ENCODE results near the gene ZNF831.

Gene ZNF831

GRCh38 chr20:59194023-59194935, 30.7 kb downstream of the ZNF831 start:
- DNase-seq (ENCODE audit: insufficient read length, low spot score) (no peak), FAIRE-seq (no peak)
- TF ChIP-seq POLR2A (IDR thresholded peaks at IDR 0.05; ENCODE audit: low read depth, low read length) (no peak), PAX5 (IDR thresholded peaks at IDR 0.05; ENCODE audit: insufficient read depth, low read length, severe bottlenecking) (no peak), TAF1 (IDR thresholded peaks at IDR 0.05; ENCODE audit: low read depth, low read length) (no peak), POU2F2 (IDR thresholded peaks at IDR 0.05; ENCODE audit: low read depth, low read length) (no peak), POLR2AphosphoS5 (IDR thresholded peaks at IDR 0.05; ENCODE audit: low read depth, low read length) (no peak), SPI1 (IDR thresholded peaks at IDR 0.05; ENCODE audit: low read depth, low read length) (no peak)

GRCh38 chr20:59195316-59195993, 31.8 kb downstream of the ZNF831 start:
- TF ChIP-seq PAX5 (IDR thresholded peaks at IDR 0.05; ENCODE audit: insufficient read depth, low read length, severe bottlenecking) (no peak), TAF1 (IDR thresholded peaks at IDR 0.05; ENCODE audit: low read depth, low read length) (no peak), POU2F2 (IDR thresholded peaks at IDR 0.05; ENCODE audit: low read depth, low read length) (no peak), POLR2AphosphoS5 (IDR thresholded peaks at IDR 0.05; ENCODE audit: low read depth, low read length) (no peak), POLR2A (IDR thresholded peaks at IDR 0.05; ENCODE audit: low read depth, low read length) (no peak), SPI1 (IDR thresholded peaks at IDR 0.05; ENCODE audit: low read depth, low read length) (no peak)
- FAIRE-seq (no peak), DNase-seq (ENCODE audit: insufficient read length, low spot score) (no peak)

GRCh38 chr20:59204165-59204894, 40.7 kb downstream of the ZNF831 start:
- no peak for DNase-seq (ENCODE audit: insufficient read length, low spot score)
- TF ChIP-seq POU2F2 (IDR thresholded peaks at IDR 0.05; ENCODE audit: low read depth, low read length) (no peak), TAF1 (IDR thresholded peaks at IDR 0.05; ENCODE audit: low read depth, low read length) (no peak)
- FAIRE-seq, result no peak

GRCh38 chr20:59205044-59205443, 41.4 kb downstream of the ZNF831 start:
- DNase-seq (ENCODE audit: insufficient read length, low spot score) (no peak), FAIRE-seq (no peak)
- no peak for TF ChIP-seq POU2F2 (IDR thresholded peaks at IDR 0.05; ENCODE audit: low read depth, low read length)
- no peak for TF ChIP-seq TAF1 (IDR thresholded peaks at IDR 0.05; ENCODE audit: low read depth, low read length)
- no peak for TF ChIP-seq PAX5 (IDR thresholded peaks at IDR 0.05; ENCODE audit: insufficient read depth, low read length, severe bottlenecking)
- TF ChIP-seq SPI1 (IDR thresholded peaks at IDR 0.05; ENCODE audit: low read depth, low read length), result no peak
- no peak for TF ChIP-seq POLR2AphosphoS5 (IDR thresholded peaks at IDR 0.05; ENCODE audit: low read depth, low read length)
- TF ChIP-seq POLR2A (IDR thresholded peaks at IDR 0.05; ENCODE audit: low read depth, low read length), result no peak

- no peak for FAIRE-seq
- DNase-seq (ENCODE audit: insufficient read length, low spot score), result no peak
- TF ChIP-seq TAF1 (IDR thresholded peaks at IDR 0.05; ENCODE audit: low read depth, low read length) (no peak), POLR2AphosphoS5 (IDR thresholded peaks at IDR 0.05; ENCODE audit: low read depth, low read length) (no peak)
Measured at GRCh38 chr20:59207235-59207634, 43.6 kb downstream of the ZNF831 start.

- FAIRE-seq (peak; percentile 89), DNase-seq (ENCODE audit: insufficient read length, low spot score) (peak; percentile 86)
- TF ChIP-seq SPI1 (IDR thresholded peaks at IDR 0.05; ENCODE audit: low read depth, low read length), result no peak
- TF ChIP-seq TAF1 (IDR thresholded peaks at IDR 0.05; ENCODE audit: low read depth, low read length), result no peak
- TF ChIP-seq POLR2A (IDR thresholded peaks at IDR 0.05; ENCODE audit: low read depth, low read length), result no peak
Measured at GRCh38 chr20:59207742-59208357, 44.2 kb downstream of the ZNF831 start.

- no peak for TF ChIP-seq SPI1 (IDR thresholded peaks at IDR 0.05; ENCODE audit: low read depth, low read length)
- TF ChIP-seq POLR2A (IDR thresholded peaks at IDR 0.05; ENCODE audit: low read depth, low read length), result no peak
- no peak for TF ChIP-seq TAF1 (IDR thresholded peaks at IDR 0.05; ENCODE audit: low read depth, low read length)
- TF ChIP-seq POLR2AphosphoS5 (IDR thresholded peaks at IDR 0.05; ENCODE audit: low read depth, low read length), result no peak
- TF ChIP-seq PAX5 (IDR thresholded peaks at IDR 0.05; ENCODE audit: insufficient read depth, low read length, severe bottlenecking), result no peak
- no peak for TF ChIP-seq POU2F2 (IDR thresholded peaks at IDR 0.05; ENCODE audit: low read depth, low read length)
- no peak for FAIRE-seq
- no peak for DNase-seq (ENCODE audit: insufficient read length, low spot score)
Measured at GRCh38 chr20:59210186-59210585, 46.6 kb downstream of the ZNF831 start.

- FAIRE-seq, result no peak
- TF ChIP-seq PAX5 (IDR thresholded peaks at IDR 0.05; ENCODE audit: insufficient read depth, low read length, severe bottlenecking) (no peak), POU2F2 (IDR thresholded peaks at IDR 0.05; ENCODE audit: low read depth, low read length) (no peak), TAF1 (IDR thresholded peaks at IDR 0.05; ENCODE audit: low read depth, low read length) (no peak), SPI1 (IDR thresholded peaks at IDR 0.05; ENCODE audit: low read depth, low read length) (no peak), POLR2A (IDR thresholded peaks at IDR 0.05; ENCODE audit: low read depth, low read length) (no peak), POLR2AphosphoS5 (IDR thresholded peaks at IDR 0.05; ENCODE audit: low read depth, low read length) (no peak)
Measured at GRCh38 chr20:59211208-59211765, 47.7 kb downstream of the ZNF831 start.

GRCh38 chr20:59214073-59214472, 50.5 kb downstream of the ZNF831 start:
- TF ChIP-seq TAF1 (IDR thresholded peaks at IDR 0.05; ENCODE audit: low read depth, low read length) (no peak), POLR2AphosphoS5 (IDR thresholded peaks at IDR 0.05; ENCODE audit: low read depth, low read length) (no peak), SPI1 (IDR thresholded peaks at IDR 0.05; ENCODE audit: low read depth, low read length) (no peak), POLR2A (IDR thresholded peaks at IDR 0.05; ENCODE audit: low read depth, low read length) (no peak), PAX5 (IDR thresholded peaks at IDR 0.05; ENCODE audit: insufficient read depth, low read length, severe bottlenecking) (no peak), POU2F2 (IDR thresholded peaks at IDR 0.05; ENCODE audit: low read depth, low read length) (no peak)
- DNase-seq (ENCODE audit: insufficient read length, low spot score) (no peak), FAIRE-seq (no peak)

More at GRCh38 chr20:59211208-59211765, 47.7 kb downstream of the ZNF831 start:
- no peak for DNase-seq (ENCODE audit: insufficient read length, low spot score)

All from GM12891 (cell line).